MM.1S (cell line): ENCODE measurements around the gene GAPDHS.

ENCODE experiments used
- DNase-seq: peaks from one replicate; pipeline ENCODE4 v3.0.0-alpha.2; 2015
- H2AFZ ChIP-seq: fragments of 300-600 bp; sonication (generic); 2 replicates; pipeline ENCODE4 v1.6.0; 2016; ENCODE audit warnings: antibody characterized with exemption, low read length
- H3F3A ChIP-seq: fragments of 300-600 bp; sonication (generic); 2 replicates; pipeline ENCODE4 v1.6.1; 2016; ENCODE audit warnings: mild to moderate bottlenecking, antibody characterized with exemption, low read length, moderate library complexity, mixed read lengths; ENCODE audit not compliant: insufficient read depth
- H3K27ac ChIP-seq: fragments of 300-600 bp; sonication (generic); 2 replicates; pipeline ENCODE4 v1.5.1; 2016; ENCODE audit warnings: mild to moderate bottlenecking, low read length
- H3K27me3 ChIP-seq: fragments of 300-600 bp; sonication (generic); replicated peaks from 2 replicates; pipeline ENCODE4 v1.6.0; 2016; ENCODE audit warnings: low read length; ENCODE audit not compliant: insufficient read depth
- H3K36me3 ChIP-seq: fragments of 300-600 bp; sonication (generic); replicated peaks from 2 replicates; pipeline ENCODE4 v1.6.1; 2016; ENCODE audit warnings: mild to moderate bottlenecking, low read length, mixed read lengths; ENCODE audit not compliant: insufficient read depth
- H3K4me1 ChIP-seq: fragments of 300-600 bp; sonication (generic); 2 replicates; pipeline ENCODE4 v1.6.1; 2016; ENCODE audit warnings: low read length, mixed read lengths
- H3K4me2 ChIP-seq: fragments of 300-600 bp; sonication (generic); 2 replicates; pipeline ENCODE4 v1.6.0; 2016; ENCODE audit warnings: low read depth, low read length
- H3K4me3 ChIP-seq: fragments of 300-600 bp; sonication (generic); 2 replicates; pipeline ENCODE4 v1.5.1; 2016; ENCODE audit warnings: low read length, mixed read lengths
- H3K79me2 ChIP-seq: fragments of 300-600 bp; sonication (generic); 2 replicates; pipeline ENCODE4 v1.6.1; 2016; ENCODE audit warnings: mixed run types, low read length, mixed read lengths
- H3K9ac ChIP-seq: fragments of 300-600 bp; sonication (generic); 2 replicates; pipeline ENCODE4 v1.6.1; 2016; ENCODE audit warnings: low read length, mixed read lengths
- H3K9me2 ChIP-seq: fragments of 300-600 bp; sonication (generic); replicated peaks from 2 replicates; pipeline ENCODE4 v1.6.1; 2016; ENCODE audit warnings: mild to moderate bottlenecking, low read length, mixed read lengths; ENCODE audit not compliant: insufficient read depth
- H3K9me3 ChIP-seq: fragments of 300-600 bp; sonication (generic); replicated peaks from 2 replicates; pipeline ENCODE4 v1.6.1; 2016; ENCODE audit warnings: mild to moderate bottlenecking, low read length, mixed read lengths; ENCODE audit not compliant: insufficient read depth
- H4K20me1 ChIP-seq: fragments of 300-600 bp; sonication (generic); 2 replicates; pipeline ENCODE4 v1.6.1; 2016; ENCODE audit warnings: mild to moderate bottlenecking, low read length, moderate library complexity, mixed read lengths; ENCODE audit not compliant: insufficient read depth
- CTCF ChIP-seq: fragments of 300-600 bp; sonication (generic); IDR thresholded peaks from 2 replicates; pipeline ENCODE4 v1.5.1; 2016; ENCODE audit warnings: antibody characterized with exemption, low read length, mixed read lengths
- EZH2 ChIP-seq: fragments of 300-600 bp; sonication (generic); optimal IDR thresholded peaks from 2 replicates; pipeline ENCODE3; 2017; ENCODE audit warnings: low read depth, mild to moderate bottlenecking, antibody characterized with exemption, low read length, mixed read lengths
- EZH2phosphoT487 ChIP-seq: fragments of 300-600 bp; sonication (generic); IDR thresholded peaks from 2 replicates; pipeline ENCODE4 v1.6.1; 2018; ENCODE audit warnings: antibody characterized with exemption, low read length

The GAPDHS gene

GRCh38 chr19:35582760-35583159 lies 49.5 kb downstream of the GAPDHS start:
- H4K20me1 ChIP-seq = no peaks in the 10 kb centered on the region
- no peaks in the 10 kb centered on the region for H3K79me2 ChIP-seq
- H3K9me2 ChIP-seq = no peaks in the 10 kb centered on the region
- no peaks in the 10 kb centered on the region for H3K36me3 ChIP-seq
- no peak overlapping the region for H3K4me3 ChIP-seq
- no peaks in the 10 kb centered on the region for H3F3A ChIP-seq
- no peaks in the 10 kb centered on the region for H3K9me3 ChIP-seq
- no peak overlapping the region for H3K9ac ChIP-seq
- no peak for DNase-seq
- peaks cover 9% of the 10 kb centered on the region for H3K4me1 ChIP-seq
- no peak overlapping the region for H3K27ac ChIP-seq
- no peak overlapping the region for H3K4me2 ChIP-seq
- H2AFZ ChIP-seq = no peak overlapping the region
- no peak for TF ChIP-seq CTCF
- no peak for TF ChIP-seq EZH2
- TF ChIP-seq EZH2phosphoT487 = no peak
- peaks cover 64% of the 10 kb centered on the region for H3K27me3 ChIP-seq

DNA sequence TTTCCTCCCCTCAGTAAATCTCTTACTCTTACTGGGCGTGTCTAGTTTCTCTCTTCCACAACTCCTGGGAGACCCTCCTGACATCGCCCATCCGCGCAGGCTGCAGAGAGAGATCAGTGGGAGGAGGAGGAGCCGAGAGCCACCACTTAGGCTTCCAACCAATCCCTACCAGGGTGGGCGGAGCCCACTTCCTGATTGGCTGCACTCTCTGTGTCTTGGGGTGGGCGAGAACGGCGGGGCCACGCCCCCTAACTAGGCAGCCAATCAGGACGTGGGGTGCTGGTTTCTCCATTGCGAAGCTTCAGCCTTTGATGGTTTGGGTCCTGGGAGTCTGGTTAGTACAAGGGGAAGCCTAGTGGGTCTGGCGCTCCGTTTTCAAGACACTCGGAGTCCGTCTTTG lies 52.6 kb downstream of the GAPDHS start, which contains the start of gene PMIS2:
Gene PMIS2 (plus strand): TSS at position 326 of the 400 bp plus-strand sequence. CDS start 87 bp downstream, outside the sequence.
- Histone ChIP-seq H3F3A (no peaks in the 10 kb centered on the region), H3K27ac (no peak within 1 kb of the TSS), H3K4me3 (no peak within 1 kb of the TSS), H3K36me3 (no peaks in the 10 kb centered on the region), H4K20me1 (no peaks in the 10 kb centered on the region), H3K4me2 (no peak within 1 kb of the TSS), H3K9ac (no peak within 1 kb of the TSS), H3K79me2 (no peaks in the 10 kb centered on the region), H3K9me3 (no peaks in the 10 kb centered on the region), H3K9me2 (no peaks in the 10 kb centered on the region), H2AFZ (no peak within 1 kb of the TSS), H3K27me3 (peaks cover 84% of the 10 kb centered on the region), H3K4me1 (no peaks in the 10 kb centered on the region)
- no peak for DNase-seq
- TF ChIP-seq EZH2 (no peak), EZH2phosphoT487 (no peak), CTCF (no peak)

GRCh38 chr19:35587321-35587720 lies 54.1 kb downstream of the GAPDHS start:
- H3K9ac ChIP-seq = no peak overlapping the region
- peaks cover 76% of the 10 kb centered on the region for H3K27me3 ChIP-seq
- H3K27ac ChIP-seq = no peak overlapping the region
- H3K36me3 ChIP-seq = no peaks in the 10 kb centered on the region
- no peaks in the 10 kb centered on the region for H3F3A ChIP-seq
- H3K79me2 ChIP-seq = no peaks in the 10 kb centered on the region
- no peak for TF ChIP-seq EZH2phosphoT487
- TF ChIP-seq EZH2 = no peak
- no peak for TF ChIP-seq CTCF
- no peak for DNase-seq
- H2AFZ ChIP-seq = no peak overlapping the region
- H3K4me2 ChIP-seq = no peak overlapping the region
- no peak overlapping the region for H3K4me3 ChIP-seq
- no peaks in the 10 kb centered on the region for H3K4me1 ChIP-seq
- H3K9me3 ChIP-seq = no peaks in the 10 kb centered on the region
- no peaks in the 10 kb centered on the region for H3K9me2 ChIP-seq
- H4K20me1 ChIP-seq = no peaks in the 10 kb centered on the region
